ENCODE data around the gene ZHX3.

- TF ChIP-seq CTCF (IDR thresholded peaks at IDR 0.05) (no peak), POLR2A (IDR thresholded peaks at IDR 0.05) (no peak)
These were observed 84.3 kb downstream of the ZHX3 start for GRCh38 chr20:41232973-41233926.

Data from right lobe of liver (tissue), 4 donors.